HCT116 (cell line): ENCODE measurements around the gene DCLK3. TPM values are rescaled to one million over a fixed set of nuclear protein-coding genes. Genes with fewer than 3 reads are reported as not detected.

Experiments
- ATAC-seq: fragments of 200-7000 bp; cut with Tn5 transposase; 2 replicates; pipeline ENCODE4 v1.9.1; 2020; ENCODE audit warnings: mild to moderate bottlenecking, moderate library complexity
- BruUV-seq: library from RNA; stranded (reverse); fragments of 400-500 nt; replicated peaks from 2 replicates; lab custom pipeline; 2021; lab: Mats Ljungman, UMichigan
- CTCF ChIA-PET: fragments of 300-600 bp; sonication (Branson Sonifier 250); formaldehyde crosslinking; loops from one replicate; lab custom pipeline; 2021; ENCODE audit warnings: antibody characterized with exemption; lab: Charles Lee
- POLR2A ChIA-PET: fragments of 300-600, 350-600 bp; sonication (Branson Sonifier 250); formaldehyde crosslinking; loops from one replicate; lab custom pipeline; 2021; ENCODE audit warnings: antibody characterized with exemption; lab: Charles Lee
- RAD21 ChIA-PET, 2 experiments: fragments of 300-600 bp; sonication (Branson Sonifier 250); formaldehyde crosslinking; loops; one replicate each; lab custom pipeline; 2023; ENCODE audit warnings: low total read pairs in 2 of 2; ENCODE audit not compliant: uncharacterized antibody in 2 of 2, unreplicated experiment in 2 of 2, low non-redundant PET in 1 of 2; lab: Charles Lee
- DNase-seq: peaks from one replicate; pipeline ENCODE4 v3.0.0-alpha.2; 2010; ENCODE audit warnings: low read depth, low spot score
- H2AFZ ChIP-seq: fragments of 200-600 bp; shearing (Covaris generic), sonication (generic); 2 replicates; pipeline ENCODE4 v1.6.1; 2017; ENCODE audit warnings: low read depth, mixed run types, mixed read lengths, antibody characterized with exemption, low read length; ENCODE audit not compliant: poor library complexity, severe bottlenecking
- H3K27ac ChIP-seq: 2 replicates; pipeline ENCODE4 v1.5.1; 2012; ENCODE audit warnings: low read depth, low read length
- H3K27me3 ChIP-seq: fragments of 200-600 bp; sonication (generic); 2 replicates; pipeline ENCODE4 v1.6.1; 2016; ENCODE audit warnings: mixed run types, low read length, mixed read lengths; ENCODE audit not compliant: insufficient read depth
- H3K36me3 ChIP-seq, 2 experiments: fragments of 200-500 bp in 1 of 2; fragments of 200-600 bp in 1 of 2; sonication (Bioruptor generic) in 1 of 2; sonication (generic) in 1 of 2; 2 replicates each; pipeline versions ENCODE4 v1.5.1 to v1.6.1; 2014 to 2016; ENCODE audit warnings: low read length in 2 of 2, inconsistent platforms in 1 of 2, mixed read lengths in 1 of 2, mixed run types in 1 of 2; ENCODE audit not compliant: insufficient read depth in 2 of 2, control insufficient read depth in 1 of 2
- H3K4me1 ChIP-seq, 2 experiments: fragments of 200-600 bp in 1 of 2; sonication (generic) in 1 of 2; 2 replicates each; pipeline versions ENCODE4 v1.5.1 to v1.6.1; 2012 to 2017; ENCODE audit warnings: low read length in 2 of 2, inconsistent platforms in 1 of 2, mild to moderate bottlenecking in 1 of 2, mixed read lengths in 1 of 2, mixed run types in 1 of 2, moderate library complexity in 1 of 2; ENCODE audit not compliant: insufficient read depth in 2 of 2, control insufficient read depth in 1 of 2
- H3K4me2 ChIP-seq: fragments of 200-600 bp; sonication (generic); 2 replicates; pipeline ENCODE4 v1.6.1; 2017; ENCODE audit warnings: mixed run types, low read length, mixed read lengths
- H3K4me3 ChIP-seq, 2 experiments: fragments of 200-600 bp in 1 of 2; sonication (generic) in 1 of 2; replicated peaks in 1 of 2; 2 replicates each; pipeline ENCODE4 v1.5.1; 2011 to 2016; ENCODE audit warnings: low read length in 2 of 2, control low read depth in 1 of 2, low read depth in 1 of 2, mild to moderate bottlenecking in 1 of 2, mixed read lengths in 1 of 2, mixed run types in 1 of 2
- H3K79me2 ChIP-seq: fragments of 200-600 bp; sonication (generic); 2 replicates; pipeline ENCODE4 v1.6.1; 2017; ENCODE audit warnings: mild to moderate bottlenecking, mixed run types, low read length, moderate library complexity, mixed read lengths; ENCODE audit not compliant: insufficient read depth
- H3K9ac ChIP-seq: fragments of 200-600 bp; sonication (generic); 2 replicates; pipeline ENCODE4 v1.6.1; 2016; ENCODE audit warnings: low read length, mixed read lengths
- H3K9me2 ChIP-seq: fragments of 200-600 bp; sonication (generic), shearing (Covaris generic); 2 replicates; pipeline ENCODE4 v1.6.1; 2017; ENCODE audit warnings: mixed run types, mild to moderate bottlenecking, moderate library complexity; ENCODE audit not compliant: insufficient read depth
- H3K9me3 ChIP-seq, 2 experiments: fragments of 200-500 bp in 1 of 2; fragments of 200-600 bp in 1 of 2; sonication (Bioruptor generic) in 1 of 2; sonication (generic) in 1 of 2; 2 replicates each; pipeline ENCODE4 v1.6.1; 2014 to 2017; ENCODE audit warnings: low read length in 2 of 2, mixed read lengths in 2 of 2, inconsistent platforms in 1 of 2, low read depth in 1 of 2, mild to moderate bottlenecking in 1 of 2, mixed run types in 1 of 2, moderate library complexity in 1 of 2; ENCODE audit not compliant: control insufficient read depth in 1 of 2, insufficient read depth in 1 of 2
- H4K20me1 ChIP-seq: fragments of 200-600 bp; sonication (generic), shearing (Covaris generic); 2 replicates; pipeline ENCODE4 v1.6.1; 2017; ENCODE audit warnings: mixed run types, mild to moderate bottlenecking, moderate library complexity; ENCODE audit not compliant: insufficient read depth
- CBX3 ChIP-seq: IDR thresholded peaks from 2 replicates; pipeline ENCODE4 v1.6.1; 2012; ENCODE audit warnings: low read depth
- EGR1 ChIP-seq: IDR thresholded peaks from 2 replicates; pipeline ENCODE4 v1.6.1; 2012; ENCODE audit warnings: low read depth
- EZH2 ChIP-seq: fragments of 200-600 bp; sonication (generic); IDR thresholded peaks from 2 replicates; pipeline ENCODE4 v1.6.1; 2017; ENCODE audit warnings: antibody characterized with exemption, mixed run types
- JUND ChIP-seq: IDR thresholded peaks from 2 replicates; pipeline ENCODE4 v1.6.1; 2012
- POLR2A ChIP-seq: IDR thresholded peaks from 2 replicates; pipeline ENCODE4 v1.7.0; 2011; ENCODE audit warnings: borderline replicate concordance; ENCODE audit not compliant: insufficient read depth, insufficient read length; ENCODE audit errors: extremely low read depth
- SIN3A ChIP-seq: IDR thresholded peaks from 2 replicates; pipeline ENCODE4 v1.6.1; 2012; ENCODE audit warnings: low read depth
- SP1 ChIP-seq: IDR thresholded peaks from 2 replicates; pipeline ENCODE4 v1.6.1; 2012; ENCODE audit warnings: low read depth
- SRF ChIP-seq: IDR thresholded peaks from 2 replicates; pipeline ENCODE4 v1.6.1; 2012; ENCODE audit warnings: low read depth
- TCF7L2 ChIP-seq: IDR thresholded peaks from 2 replicates; pipeline ENCODE4 v1.7.0; 2011; ENCODE audit warnings: borderline replicate concordance, inconsistent platforms; ENCODE audit not compliant: insufficient read depth, insufficient read length; ENCODE audit errors: extremely low read depth
- YY1 ChIP-seq: IDR thresholded peaks from 2 replicates; pipeline ENCODE4 v1.6.1; 2011; ENCODE audit warnings: low read length, low read depth, moderate library complexity, mild to moderate bottlenecking; ENCODE audit not compliant: insufficient replicate concordance; ENCODE audit errors: extremely low read depth
- ZFX ChIP-seq: fragments of 450-650 bp; IDR thresholded peaks from 2 replicates; pipeline ENCODE4 v1.6.1; 2017
- ZNF274 ChIP-seq: fragments of 200-500 bp; sonication (Bioruptor generic); IDR thresholded peaks from 2 replicates; pipeline ENCODE4 v1.6.1; 2014; ENCODE audit warnings: mild to moderate bottlenecking, low read depth, low read length, inconsistent platforms
- intact Hi-C: fragments of 100-400 bp; cut with micrococcal nuclease; formaldehyde crosslinking; loops from 2 replicates; pipeline ENCODE4 v1.10.0; 2022
- total RNA-seq: library from RNA; stranded (reverse); gene quantifications from one replicate; pipeline ENCODE4 v1.2.1, GENCODE V29; 2021; ENCODE audit not compliant: unreplicated experiment
- TF ChIP-seq, protein P1 (sequence below): IDR thresholded peaks from 2 replicates; pipeline ENCODE4 v1.6.1; 2012
- TF ChIP-seq, protein P2 (sequence below): IDR thresholded peaks from 2 replicates; pipeline ENCODE4 v1.6.1; 2011; ENCODE audit warnings: mild to moderate bottlenecking, low read length, moderate library complexity; ENCODE audit not compliant: insufficient replicate concordance; ENCODE audit errors: extremely low read depth
- TF ChIP-seq, protein P3 (sequence below), 3 experiments: fragments of 200-600 bp in 1 of 3; sonication (generic) in 1 of 3; IDR thresholded peaks in 2 of 3; conservative IDR thresholded peaks in 1 of 3; 2 replicates each; pipeline ENCODE4 v1.5.1; 2012 to 2017; ENCODE audit warnings: low read depth in 2 of 3, low read length in 2 of 3, antibody characterized with exemption in 1 of 3, borderline replicate concordance in 1 of 3, control low read depth in 1 of 3, mild to moderate bottlenecking in 1 of 3, mixed read lengths in 1 of 3, mixed run types in 1 of 3, moderate library complexity in 1 of 3; ENCODE audit not compliant: insufficient read depth in 1 of 3

Gene DCLK3
- total RNA-seq, 1 experiment from 2014 or later: not detected

DNA sequence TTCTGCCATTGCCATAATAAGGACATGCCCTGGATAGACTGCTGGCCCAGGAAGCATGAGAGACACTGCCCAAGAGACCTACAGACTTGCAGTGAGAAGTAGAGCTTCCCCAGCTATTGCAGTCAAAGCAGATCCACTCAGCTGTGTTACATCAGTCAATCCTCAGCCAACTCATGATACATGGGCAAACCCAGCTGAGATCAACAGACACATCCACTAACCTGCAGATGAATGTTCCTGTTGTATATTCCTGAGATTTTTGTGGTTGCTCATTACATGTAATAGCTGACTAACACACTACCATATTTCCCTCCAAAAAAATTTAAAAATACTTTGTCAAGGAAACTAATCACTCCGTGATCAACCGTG, 68.6 kb downstream of the DCLK3 start:
- Histone ChIP-seq H3K36me3 (no peaks in the 10 kb centered on the region), H3K27me3 (no peaks in the 10 kb centered on the region; the same call in 1 of the 2 replicates), H3K79me2 (no peaks in the 10 kb centered on the region), H3K27ac (no peak overlapping the region)
- ChIA-PET RAD21 (no interaction called here), POLR2A (no interaction called here)
- no TSS peak for BruUV-seq
- no peak for ATAC-seq
- TF ChIP-seq ZNF274: no peak
- TF ChIP-seq, all 23 proteins: peak for 0
- no peak overlapping the region for H3K4me3 ChIP-seq
- CTCF ChIA-PET: no interaction called here
- no peak overlapping the region for H2AFZ ChIP-seq
- intact Hi-C loops: no loop called here
- H3K4me2 ChIP-seq: no peak overlapping the region
- no peaks in the 10 kb centered on the region for H3K9me2 ChIP-seq
- DNase-seq: no peak
- no peaks in the 10 kb centered on the region for H4K20me1 ChIP-seq
- no peak overlapping the region for H3K9ac ChIP-seq
- no peaks in the 10 kb centered on the region for H3K9me3 ChIP-seq
- H3K4me1 ChIP-seq: no peaks in the 10 kb centered on the region

DNA sequence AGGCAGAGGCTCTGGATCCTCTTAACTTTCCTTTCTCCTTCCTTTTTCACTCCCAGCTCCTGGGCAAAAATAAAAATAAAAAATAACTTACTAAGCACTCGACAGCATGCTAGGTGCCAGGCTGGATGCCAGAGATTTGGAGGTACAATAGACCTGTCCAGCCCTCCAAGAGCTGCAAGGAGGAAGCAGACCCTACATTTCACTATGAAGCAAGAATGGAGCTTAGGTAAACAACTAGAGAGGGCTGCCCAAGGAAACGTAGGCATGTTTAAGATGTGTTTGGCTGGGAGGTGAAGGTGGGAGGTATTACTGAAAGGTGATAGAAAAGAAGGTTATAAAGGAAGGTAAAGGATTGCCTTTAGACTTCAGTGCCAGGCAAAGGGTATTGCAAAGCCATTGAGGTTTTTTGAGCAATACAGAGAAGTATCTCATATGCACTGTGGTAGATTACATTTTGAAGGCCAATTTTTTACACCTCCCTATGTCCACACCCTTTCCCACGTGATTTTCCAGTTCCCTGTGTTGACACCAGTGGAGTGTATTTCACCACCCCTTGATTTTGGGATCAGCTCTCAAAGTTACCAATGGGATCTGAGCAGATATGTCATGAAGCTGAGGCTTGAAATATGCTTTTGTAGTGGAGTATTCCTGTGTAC, 69.1 kb downstream of the DCLK3 start:
- no peaks in the 10 kb centered on the region for H3K4me1 ChIP-seq
- no peak overlapping the region for H3K9ac ChIP-seq
- H4K20me1 ChIP-seq: no peaks in the 10 kb centered on the region
- ChIA-PET RAD21 (no interaction called here), CTCF (no interaction called here), POLR2A (no interaction called here)
- no peak overlapping the region for H3K4me3 ChIP-seq
- no TSS peak for BruUV-seq
- H3K4me2 ChIP-seq: no peak overlapping the region
- ATAC-seq (no peak), DNase-seq (no peak)
- H3K79me2 ChIP-seq: no peaks in the 10 kb centered on the region
- no peaks in the 10 kb centered on the region for H3K9me2 ChIP-seq
- no peak overlapping the region for H3K27ac ChIP-seq
- no peaks in the 10 kb centered on the region for H3K9me3 ChIP-seq
- H3K36me3 ChIP-seq: no peaks in the 10 kb centered on the region
- intact Hi-C loops: no loop called here
- H3K27me3 ChIP-seq: no peaks in the 10 kb centered on the region; the same call in 1 of the 2 replicates
- H2AFZ ChIP-seq: no peak overlapping the region
- TF ChIP-seq, protein P1, sequence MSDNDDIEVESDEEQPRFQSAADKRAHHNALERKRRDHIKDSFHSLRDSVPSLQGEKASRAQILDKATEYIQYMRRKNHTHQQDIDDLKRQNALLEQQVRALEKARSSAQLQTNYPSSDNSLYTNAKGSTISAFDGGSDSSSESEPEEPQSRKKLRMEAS: no peak
- no peak for TF ChIP-seq JUND
- no peak for TF ChIP-seq EZH2
- TF ChIP-seq TCF7L2: no peak
- TF ChIP-seq CBX3: no peak
- no peak for TF ChIP-seq EGR1
- TF ChIP-seq POLR2A: no peak
- TF ChIP-seq SIN3A: no peak
- TF ChIP-seq ZFX: no peak
- no peak for TF ChIP-seq YY1
- TF ChIP-seq, protein P2, sequence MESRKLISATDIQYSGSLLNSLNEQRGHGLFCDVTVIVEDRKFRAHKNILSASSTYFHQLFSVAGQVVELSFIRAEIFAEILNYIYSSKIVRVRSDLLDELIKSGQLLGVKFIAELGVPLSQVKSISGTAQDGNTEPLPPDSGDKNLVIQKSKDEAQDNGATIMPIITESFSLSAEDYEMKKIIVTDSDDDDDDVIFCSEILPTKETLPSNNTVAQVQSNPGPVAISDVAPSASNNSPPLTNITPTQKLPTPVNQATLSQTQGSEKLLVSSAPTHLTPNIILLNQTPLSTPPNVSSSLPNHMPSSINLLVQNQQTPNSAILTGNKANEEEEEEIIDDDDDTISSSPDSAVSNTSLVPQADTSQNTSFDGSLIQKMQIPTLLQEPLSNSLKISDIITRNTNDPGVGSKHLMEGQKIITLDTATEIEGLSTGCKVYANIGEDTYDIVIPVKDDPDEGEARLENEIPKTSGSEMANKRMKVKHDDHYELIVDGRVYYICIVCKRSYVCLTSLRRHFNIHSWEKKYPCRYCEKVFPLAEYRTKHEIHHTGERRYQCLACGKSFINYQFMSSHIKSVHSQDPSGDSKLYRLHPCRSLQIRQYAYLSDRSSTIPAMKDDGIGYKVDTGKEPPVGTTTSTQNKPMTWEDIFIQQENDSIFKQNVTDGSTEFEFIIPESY: no peak
- TF ChIP-seq SP1: no peak
- TF ChIP-seq ZNF274: no peak
- no peak for TF ChIP-seq SRF
- TF ChIP-seq, protein P3, sequence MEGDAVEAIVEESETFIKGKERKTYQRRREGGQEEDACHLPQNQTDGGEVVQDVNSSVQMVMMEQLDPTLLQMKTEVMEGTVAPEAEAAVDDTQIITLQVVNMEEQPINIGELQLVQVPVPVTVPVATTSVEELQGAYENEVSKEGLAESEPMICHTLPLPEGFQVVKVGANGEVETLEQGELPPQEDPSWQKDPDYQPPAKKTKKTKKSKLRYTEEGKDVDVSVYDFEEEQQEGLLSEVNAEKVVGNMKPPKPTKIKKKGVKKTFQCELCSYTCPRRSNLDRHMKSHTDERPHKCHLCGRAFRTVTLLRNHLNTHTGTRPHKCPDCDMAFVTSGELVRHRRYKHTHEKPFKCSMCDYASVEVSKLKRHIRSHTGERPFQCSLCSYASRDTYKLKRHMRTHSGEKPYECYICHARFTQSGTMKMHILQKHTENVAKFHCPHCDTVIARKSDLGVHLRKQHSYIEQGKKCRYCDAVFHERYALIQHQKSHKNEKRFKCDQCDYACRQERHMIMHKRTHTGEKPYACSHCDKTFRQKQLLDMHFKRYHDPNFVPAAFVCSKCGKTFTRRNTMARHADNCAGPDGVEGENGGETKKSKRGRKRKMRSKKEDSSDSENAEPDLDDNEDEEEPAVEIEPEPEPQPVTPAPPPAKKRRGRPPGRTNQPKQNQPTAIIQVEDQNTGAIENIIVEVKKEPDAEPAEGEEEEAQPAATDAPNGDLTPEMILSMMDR (IDR thresholded peaks at IDR 0.05 in 2 of 3, conservative IDR thresholded peaks at IDR 0.05 in 1 of 3; ENCODE audit: borderline replicate concordance in 1 of 3, insufficient read depth in 1 of 3, low read depth in 2 of 3, low read length in 2 of 3): no peak
